ENCODE measurements around the gene ADARB2.

- TF ChIP-seq TARDBP (IDR thresholded peaks at IDR 0.05), result no peak
- no peak for TF ChIP-seq ELF4 (IDR thresholded peaks at IDR 0.05)
- TF ChIP-seq SUZ12 (IDR thresholded peaks at IDR 0.05), result no peak
- no peak for TF ChIP-seq SP1 (IDR thresholded peaks at IDR 0.05)
- no peak for TF ChIP-seq ARNT (IDR thresholded peaks at IDR 0.05)
- TF ChIP-seq FOXM1 (IDR thresholded peaks at IDR 0.05; ENCODE audit: borderline replicate concordance), result no peak
Measured at GRCh38 chr10:1136268-1136667, 601.1 kb downstream of the ADARB2 start.

Measured in HEK293T (cell line).